Anterior cingulate cortex (tissue), 58 donors: ENCODE measurements around the gene NEK4.
"Not testable (repeated sequence)": the region's sequence is repeated elsewhere in the genome, so short reads cannot be mapped to it uniquely, and the experiment has no call there.

Experiments used
- DNase-seq, 58 donors: peaks; one replicate each; lab custom pipeline; 2025; lab: John Stamatoyannopoulos, UW

NEK4 gene

GRCh38 chr3:52779837-52780585, 9.3 kb upstream of the NEK4 start:
- DNase-seq, result no peak

DNA sequence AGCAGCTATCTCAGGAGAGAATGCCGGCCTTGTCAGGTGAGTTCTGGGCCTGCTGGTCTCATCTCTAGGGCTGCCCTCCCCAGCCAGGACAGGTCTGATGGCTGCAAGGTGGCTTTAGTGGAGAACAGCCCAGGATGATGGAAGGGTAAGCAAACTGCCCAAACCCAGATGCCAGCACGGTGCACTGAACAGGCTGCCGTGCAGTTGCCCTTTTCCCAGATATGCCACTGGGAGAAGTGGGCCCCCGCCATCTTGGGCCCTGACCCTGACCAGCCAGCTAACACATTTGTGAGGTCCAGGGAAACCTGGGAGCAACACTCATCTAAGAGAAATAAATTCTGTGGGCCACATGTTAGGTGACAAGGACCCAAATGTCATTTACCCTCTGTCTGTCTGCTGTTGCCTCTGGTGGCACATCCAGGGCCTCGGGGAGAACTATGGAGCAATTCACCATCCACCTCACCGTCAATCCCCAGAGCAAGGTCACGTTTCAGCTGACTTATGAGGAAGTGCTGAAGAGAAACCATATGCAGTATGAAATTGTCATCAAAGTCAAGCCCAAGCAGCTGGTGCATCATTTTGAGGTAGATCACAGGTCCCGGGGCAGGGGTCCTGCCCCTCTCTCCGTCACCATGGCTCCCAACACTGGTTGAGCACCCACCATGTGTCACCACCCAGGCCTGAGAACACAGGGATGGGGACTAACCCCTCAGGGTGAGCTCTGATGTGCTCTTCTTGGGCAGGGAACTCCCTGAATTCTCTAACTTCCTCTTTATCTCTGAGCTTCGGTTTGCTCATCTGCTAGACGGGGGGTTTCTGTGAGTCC, 8.5 kb upstream of the NEK4 start:
- no peak for DNase-seq

DNA sequence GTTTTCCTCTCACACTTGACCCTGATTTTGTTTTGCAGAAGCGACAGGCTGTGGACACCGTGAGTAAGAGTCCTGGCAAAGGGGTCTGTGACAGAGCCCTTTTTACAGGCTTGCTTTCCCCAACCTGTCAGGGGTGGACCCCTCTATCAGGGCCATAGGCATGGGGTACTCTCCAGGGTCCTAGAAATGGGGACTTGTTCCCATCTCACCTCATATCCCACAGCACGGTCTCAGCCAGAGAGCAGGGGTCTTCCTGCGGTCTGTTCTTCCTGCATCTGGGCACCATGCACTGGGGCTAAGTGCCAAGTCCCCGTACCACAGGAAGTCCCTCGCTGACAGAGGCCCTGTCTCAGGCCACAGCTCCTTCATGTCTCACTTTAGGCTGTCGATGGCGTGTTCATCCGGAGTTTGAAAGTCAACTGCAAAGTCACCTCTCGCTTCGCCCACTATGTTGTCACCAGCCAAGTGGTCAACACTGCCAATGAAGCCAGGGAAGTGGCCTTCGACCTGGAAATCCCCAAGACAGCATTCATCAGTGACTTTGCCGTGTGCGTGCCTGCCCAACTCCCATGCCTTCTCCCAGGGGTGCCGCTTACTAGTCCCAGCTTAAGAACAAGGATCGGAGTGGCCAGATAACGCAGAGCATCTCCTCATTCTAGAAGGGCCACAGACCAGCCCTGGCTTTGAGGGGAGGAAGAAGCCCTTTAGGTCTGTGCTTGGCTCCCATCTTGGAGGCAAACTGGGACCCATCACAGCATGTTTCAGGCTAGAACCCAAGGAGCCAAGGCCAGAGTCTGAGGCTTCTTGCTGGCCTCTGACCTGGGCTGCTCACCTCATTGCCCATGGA, 7.4 kb upstream of the NEK4 start:
- no peak for DNase-seq

DNA sequence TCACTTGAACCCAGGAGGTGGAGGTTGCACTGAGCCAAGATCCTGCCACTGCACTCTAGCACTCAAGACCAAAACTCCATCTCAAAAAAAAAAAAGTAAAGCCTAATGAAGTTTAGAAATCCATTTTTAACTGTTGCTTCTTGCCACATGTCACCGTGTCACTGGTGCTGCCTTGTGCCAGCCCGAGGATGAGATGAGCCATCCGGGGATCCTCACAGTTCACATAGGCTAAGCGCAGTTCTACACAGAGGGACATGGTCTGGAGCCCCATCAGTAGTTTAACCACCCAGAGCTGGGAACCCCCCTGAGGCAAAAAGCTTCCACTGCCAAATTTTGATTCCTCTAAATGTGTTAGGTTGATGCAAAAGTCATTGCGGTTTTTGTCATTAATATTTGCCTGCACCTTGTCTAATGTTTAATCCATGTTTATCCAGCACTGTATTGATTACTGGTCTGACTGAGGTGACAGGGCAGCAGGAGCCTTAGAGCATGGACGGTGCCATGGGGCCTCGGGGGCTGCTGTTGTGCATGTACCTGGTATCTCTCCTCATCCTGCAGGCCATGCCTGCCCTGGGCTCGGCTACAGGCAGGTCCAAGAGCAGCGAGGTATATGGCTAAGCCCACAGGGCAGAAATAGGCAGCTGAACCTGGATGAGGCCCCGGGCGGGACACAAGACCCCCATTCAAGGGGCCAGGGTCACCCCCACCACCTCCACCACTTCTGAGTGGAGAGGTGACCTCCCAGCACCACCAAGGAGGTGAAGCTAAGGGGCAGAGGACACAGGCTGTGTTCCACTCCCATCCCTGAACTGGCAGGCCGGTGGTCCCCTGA, 6.6 kb upstream of the NEK4 start, which contains the start of gene ITIH1:
TSS of gene ITIH1 (plus strand) at position 473 of the 832 bp plus-strand sequence. CDS start at position 490, 17 bp downstream.
- DNase-seq, result no peak

- not testable (repeated sequence) for DNase-seq
These were observed 5.7 kb upstream of the NEK4 start for GRCh38 chr3:52776486-52776885.

- no peak for DNase-seq
These were observed 5.1 kb upstream of the NEK4 start for GRCh38 chr3:52775877-52776276.

- no peak for DNase-seq
These were observed 4.4 kb upstream of the NEK4 start for GRCh38 chr3:52774901-52775864.

GRCh38 chr3:52774066-52774713, 3.5 kb upstream of the NEK4 start:
- DNase-seq, result no peak

- DNase-seq, result no peak
These were observed 2.8 kb upstream of the NEK4 start for GRCh38 chr3:52773361-52774065.

DNA sequence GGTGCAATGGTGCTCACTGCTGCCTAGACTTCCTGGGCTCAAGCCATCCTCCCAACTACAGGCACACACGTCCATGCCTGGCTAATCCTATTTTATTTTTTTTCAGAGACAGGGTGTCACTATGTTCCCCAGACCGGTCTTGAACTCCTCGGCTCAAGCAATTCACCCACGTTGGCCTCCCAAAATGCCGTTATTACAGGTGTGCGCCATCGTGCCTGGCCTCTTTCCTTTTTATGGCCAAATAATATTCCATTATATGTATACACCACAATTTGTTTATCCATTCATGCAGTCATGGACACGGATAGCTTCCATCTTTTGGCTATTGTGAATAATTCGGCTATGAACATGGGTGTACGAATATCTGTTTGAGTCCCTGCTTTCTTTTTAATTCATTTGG, 962 bp upstream of the NEK4 start:
- no peak for DNase-seq

GRCh38 chr3:52771334-52771681, 568 bp upstream of the NEK4 start:
- no peak for DNase-seq

DNA sequence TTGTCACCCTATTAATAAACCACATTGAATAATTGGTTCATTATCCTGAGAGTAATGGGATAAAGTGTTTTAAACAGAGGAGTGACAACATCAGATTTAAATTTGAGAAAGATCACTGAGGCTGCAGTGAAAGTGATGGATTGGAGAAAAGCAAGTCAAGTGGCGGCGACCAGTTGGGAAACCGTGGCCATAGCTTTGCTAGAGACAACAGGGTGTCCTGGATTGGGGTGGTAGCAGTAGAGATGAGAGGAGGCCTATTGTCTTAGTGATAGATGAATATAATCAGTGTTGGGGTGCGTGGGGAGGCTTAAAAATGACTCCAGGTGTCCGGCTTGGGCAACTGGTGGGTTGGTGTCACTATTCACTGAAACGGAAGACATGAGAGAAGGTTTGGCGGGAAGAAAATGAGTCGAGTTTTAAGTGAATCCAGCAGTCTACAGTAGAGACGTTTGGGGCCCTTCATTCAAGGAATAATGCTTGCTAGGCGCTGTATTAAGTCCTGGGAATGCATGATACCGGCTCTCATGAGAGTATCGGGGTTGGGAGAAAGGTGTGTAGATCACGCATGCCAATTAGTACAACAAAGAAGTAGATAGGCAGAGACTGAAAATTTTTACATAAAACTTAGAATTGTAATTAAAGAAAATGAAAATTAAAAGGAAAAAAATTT, 819 bp downstream of the NEK4 start:
- no peak for DNase-seq

DNA sequence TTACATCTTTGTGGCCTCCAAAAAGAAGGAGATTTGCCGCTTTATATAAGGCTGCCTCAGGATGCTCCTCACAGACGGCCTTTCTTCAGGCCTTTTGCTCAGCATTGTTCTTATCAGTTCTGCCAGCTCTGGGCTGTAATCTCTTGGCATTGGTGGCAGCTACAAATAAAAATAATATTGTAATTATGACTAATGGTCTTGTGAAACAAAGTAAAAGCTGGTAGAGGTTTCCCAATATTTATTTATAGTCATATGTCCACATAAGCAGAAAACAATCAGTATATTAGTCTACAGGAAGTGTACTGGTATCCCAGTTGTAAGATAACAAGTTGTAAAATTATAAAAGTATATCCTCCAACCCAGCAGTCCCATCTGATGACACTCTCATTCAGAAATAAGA, 7.3 kb downstream of the NEK4 start:
- DNase-seq, result no peak

- no peak for DNase-seq
These were observed 14.6 kb downstream of the NEK4 start for GRCh38 chr3:52756141-52756540.

DNA sequence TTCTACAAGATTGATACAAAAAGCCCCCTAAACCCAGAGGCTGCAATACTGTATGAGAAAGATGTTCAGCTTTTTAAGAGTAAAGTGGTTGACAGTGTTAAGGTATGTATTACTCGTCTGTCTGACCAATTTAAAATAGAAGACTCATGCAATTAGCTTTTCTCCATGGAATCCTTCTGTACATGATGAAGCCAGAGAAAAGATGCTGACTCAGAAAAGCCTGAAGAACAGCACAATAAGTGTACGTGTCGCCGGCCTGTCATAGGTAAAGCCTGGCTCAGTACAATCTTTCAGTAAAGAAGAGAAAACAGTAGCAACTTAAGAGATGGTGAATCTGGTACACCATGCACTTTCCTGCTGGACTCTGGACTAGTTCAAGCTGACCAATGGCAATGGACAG, 16.4 kb downstream of the NEK4 start:
- DNase-seq, result no peak

GRCh38 chr3:52752045-52752660, 18.6 kb downstream of the NEK4 start:
- DNase-seq, result no peak

DNA sequence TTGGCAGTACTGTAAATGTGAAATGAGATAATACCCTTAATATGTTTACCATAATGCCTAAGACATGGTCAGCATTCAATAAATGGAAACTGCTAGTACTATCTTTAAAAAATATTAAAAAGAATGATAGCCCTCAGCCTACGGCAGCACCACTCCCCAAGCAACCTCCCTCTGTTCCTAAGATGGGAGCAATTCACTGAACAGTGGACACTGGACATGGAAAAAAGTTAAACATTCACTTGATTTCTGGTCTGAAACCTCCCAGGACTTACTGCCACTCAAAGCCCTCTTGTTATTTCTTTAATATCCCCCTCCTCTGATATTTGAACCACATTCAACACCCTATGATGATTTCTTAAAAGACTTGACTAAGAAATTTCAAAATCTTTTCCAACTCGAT, 27.0 kb downstream of the NEK4 start:
- no peak for DNase-seq
